ENCODE data around the gene SPOCK1. TPM values are rescaled to one million over a fixed set of nuclear protein-coding genes. Genes with fewer than 3 reads are reported as not detected.

Gene SPOCK1
- total RNA-seq, 1 experiment from 2014 or later = 4.0 TPM

GRCh38 chr5:137291031-137291430 lies 208.1 kb downstream of the SPOCK1 start:
- Histone ChIP-seq H3K4me3 (ENCODE audit: low read depth, low read length, poor library complexity, severe bottlenecking) (no peak overlapping the region), H3K36me3 (ENCODE audit: insufficient read depth, low read length, poor library complexity, severe bottlenecking) (no peaks in the 10 kb centered on the region), H3K4me1 (ENCODE audit: insufficient read depth, low read length, poor library complexity, severe bottlenecking) (no peaks in the 10 kb centered on the region), H3K27ac (ENCODE audit: low read depth, low read length, poor library complexity, severe bottlenecking) (no peak overlapping the region), H3K27me3 (replicated peaks; ENCODE audit: insufficient read depth, low read depth, low read length, poor library complexity) (peaks cover 20% of the 10 kb centered on the region), H3K9me3 (ENCODE audit: low read depth, low read length, poor library complexity, severe bottlenecking) (no peaks in the 10 kb centered on the region)
- DNase-seq (ENCODE audit: low spot score) = no peak
- BruUV-seq (replicated peaks) = no TSS peak
- CTCF ChIA-PET = no interaction called here
- POLR2A ChIA-PET (ENCODE audit: low non-redundant PET) = no interaction called here
- TF ChIP-seq, protein P1, sequence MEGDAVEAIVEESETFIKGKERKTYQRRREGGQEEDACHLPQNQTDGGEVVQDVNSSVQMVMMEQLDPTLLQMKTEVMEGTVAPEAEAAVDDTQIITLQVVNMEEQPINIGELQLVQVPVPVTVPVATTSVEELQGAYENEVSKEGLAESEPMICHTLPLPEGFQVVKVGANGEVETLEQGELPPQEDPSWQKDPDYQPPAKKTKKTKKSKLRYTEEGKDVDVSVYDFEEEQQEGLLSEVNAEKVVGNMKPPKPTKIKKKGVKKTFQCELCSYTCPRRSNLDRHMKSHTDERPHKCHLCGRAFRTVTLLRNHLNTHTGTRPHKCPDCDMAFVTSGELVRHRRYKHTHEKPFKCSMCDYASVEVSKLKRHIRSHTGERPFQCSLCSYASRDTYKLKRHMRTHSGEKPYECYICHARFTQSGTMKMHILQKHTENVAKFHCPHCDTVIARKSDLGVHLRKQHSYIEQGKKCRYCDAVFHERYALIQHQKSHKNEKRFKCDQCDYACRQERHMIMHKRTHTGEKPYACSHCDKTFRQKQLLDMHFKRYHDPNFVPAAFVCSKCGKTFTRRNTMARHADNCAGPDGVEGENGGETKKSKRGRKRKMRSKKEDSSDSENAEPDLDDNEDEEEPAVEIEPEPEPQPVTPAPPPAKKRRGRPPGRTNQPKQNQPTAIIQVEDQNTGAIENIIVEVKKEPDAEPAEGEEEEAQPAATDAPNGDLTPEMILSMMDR (conservative IDR thresholded peaks at IDR 0.05; ENCODE audit: low read depth, low read length) = no peak
- TF ChIP-seq EZH2 (IDR thresholded peaks at IDR 0.05; ENCODE audit: borderline replicate concordance, low read depth, low read length, poor library complexity, severe bottlenecking) = no peak
- intact Hi-C loops (cut with micrococcal nuclease; ENCODE audit: unreplicated experiment) = no loop called here

DNA sequence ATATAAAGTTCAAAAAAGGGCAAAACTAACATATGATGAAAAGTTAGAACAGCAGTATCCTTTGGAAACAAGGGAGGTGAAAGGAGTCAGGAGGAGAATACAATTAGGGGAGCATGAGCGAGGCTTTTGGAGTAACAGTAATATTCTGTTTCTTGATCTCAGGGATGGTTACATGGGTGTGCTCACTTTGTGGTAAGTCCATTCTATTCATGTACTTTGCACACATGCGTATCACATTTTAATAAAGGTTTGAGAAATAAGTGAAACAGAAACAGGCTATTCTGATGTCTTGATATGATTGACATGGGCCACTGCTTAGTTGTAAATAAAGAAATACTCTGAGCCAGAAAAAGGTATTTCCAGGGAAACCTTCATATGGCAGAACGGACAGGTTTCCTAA lies 208.8 kb downstream of the SPOCK1 start:
- Histone ChIP-seq H3K27ac (ENCODE audit: low read depth, low read length, poor library complexity, severe bottlenecking) (no peak overlapping the region), H3K4me1 (ENCODE audit: insufficient read depth, low read length, poor library complexity, severe bottlenecking) (no peaks in the 10 kb centered on the region), H3K27me3 (replicated peaks; ENCODE audit: insufficient read depth, low read depth, low read length, poor library complexity) (peaks cover 20% of the 10 kb centered on the region), H3K9me3 (ENCODE audit: low read depth, low read length, poor library complexity, severe bottlenecking) (no peaks in the 10 kb centered on the region), H3K36me3 (ENCODE audit: insufficient read depth, low read length, poor library complexity, severe bottlenecking) (no peaks in the 10 kb centered on the region), H3K4me3 (ENCODE audit: low read depth, low read length, poor library complexity, severe bottlenecking) (no peak overlapping the region)
- BruUV-seq (replicated peaks) = no TSS peak
- ChIA-PET CTCF (no interaction called here), POLR2A (ENCODE audit: low non-redundant PET) (no interaction called here)
- no peak for DNase-seq (ENCODE audit: low spot score)
- intact Hi-C loops (cut with micrococcal nuclease; ENCODE audit: unreplicated experiment) = no loop called here
- TF ChIP-seq, protein P1 (conservative IDR thresholded peaks at IDR 0.05; ENCODE audit: low read depth, low read length) = no peak
- TF ChIP-seq EZH2 (IDR thresholded peaks at IDR 0.05; ENCODE audit: borderline replicate concordance, low read depth, low read length, poor library complexity, severe bottlenecking) = no peak

DNA sequence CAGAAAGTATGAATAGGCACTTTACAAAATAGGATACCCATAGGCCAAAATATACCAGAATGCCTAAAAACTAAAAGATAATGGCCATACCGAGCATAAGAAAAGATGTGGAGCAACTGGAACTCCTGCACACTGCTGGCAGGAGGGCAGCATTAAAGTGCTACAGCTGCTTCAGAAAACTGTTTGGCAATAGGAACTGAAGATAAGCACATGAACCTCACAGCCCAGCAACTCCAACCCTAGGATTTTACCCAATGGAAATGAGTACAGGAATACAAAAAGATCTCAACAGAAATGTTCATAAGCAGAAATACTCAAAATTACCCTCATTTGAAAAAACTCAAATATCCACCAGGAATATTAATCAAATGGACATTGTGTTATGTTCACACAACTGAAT lies 209.3 kb downstream of the SPOCK1 start:
- H3K27me3 ChIP-seq (replicated peaks; ENCODE audit: insufficient read depth, low read depth, low read length, poor library complexity) = peaks cover 20% of the 10 kb centered on the region
- ChIA-PET CTCF (no interaction called here), POLR2A (ENCODE audit: low non-redundant PET) (no interaction called here)
- H3K9me3 ChIP-seq (ENCODE audit: low read depth, low read length, poor library complexity, severe bottlenecking) = no peaks in the 10 kb centered on the region
- H3K4me1 ChIP-seq (ENCODE audit: insufficient read depth, low read length, poor library complexity, severe bottlenecking) = no peaks in the 10 kb centered on the region
- no TSS peak for BruUV-seq (replicated peaks)
- H3K4me3 ChIP-seq (ENCODE audit: low read depth, low read length, poor library complexity, severe bottlenecking) = no peak overlapping the region
- intact Hi-C loops (cut with micrococcal nuclease; ENCODE audit: unreplicated experiment) = no loop called here
- H3K27ac ChIP-seq (ENCODE audit: low read depth, low read length, poor library complexity, severe bottlenecking) = no peak overlapping the region
- no peaks in the 10 kb centered on the region for H3K36me3 ChIP-seq (ENCODE audit: insufficient read depth, low read length, poor library complexity, severe bottlenecking)
- DNase-seq (ENCODE audit: low spot score) = no peak
- TF ChIP-seq EZH2 (IDR thresholded peaks at IDR 0.05; ENCODE audit: borderline replicate concordance, low read depth, low read length, poor library complexity, severe bottlenecking) = no peak
- TF ChIP-seq, protein P1 (conservative IDR thresholded peaks at IDR 0.05; ENCODE audit: low read depth, low read length) = no peak

Data from A673 (cell line).